Measurements from ENCODE around the gene TAOK1. TPM values are rescaled to one million over a fixed set of nuclear protein-coding genes. Genes with fewer than 3 reads are reported as not detected.

The TAOK1 gene
- polyA plus RNA-seq, 2 of the 4 experiments (the other 2 are of a cell fraction): 18.2 to 46.7 TPM

DNA sequence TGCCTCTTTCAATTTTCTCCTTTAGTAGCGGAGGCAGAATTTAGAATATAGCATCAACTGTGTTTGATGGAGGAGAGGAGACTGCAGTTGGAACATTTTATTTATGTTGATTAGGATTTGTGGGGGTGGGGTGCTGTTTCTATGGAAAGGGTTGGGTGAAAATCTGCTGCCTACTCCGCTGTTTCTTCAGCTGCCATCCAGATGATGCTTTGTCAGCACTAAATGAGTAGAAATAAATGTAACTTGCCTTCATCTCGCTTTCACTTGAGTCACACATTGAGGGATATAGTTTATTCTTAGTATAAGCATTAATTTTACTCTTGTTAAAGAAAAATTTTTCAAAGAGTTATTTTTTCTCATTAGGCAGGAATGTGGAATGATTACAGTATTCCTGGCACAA is 134.5 kb downstream of the TAOK1 start:
- Histone ChIP-seq H3K4me2 (no peak overlapping the region), H3K27ac (no peak overlapping the region), H3K4me1 (peaks cover 7% of the 10 kb centered on the region), H3K9me3 (no peaks in the 10 kb centered on the region), H3K4me3 (no peak overlapping the region)
- TF ChIP-seq MAFK (IDR thresholded peaks at IDR 0.05; ENCODE audit: partially characterized antibody) (peak; percentile 84), JUNB (IDR thresholded peaks at IDR 0.05) (no peak), EP300 (IDR thresholded peaks at IDR 0.05) (no peak), CHD2 (IDR thresholded peaks at IDR 0.05; ENCODE audit: low read length, partially characterized antibody) (no peak), EHMT2 (IDR thresholded peaks at IDR 0.05; ENCODE audit: low read depth) (no peak)
- TF ChIP-seq, protein P1, sequence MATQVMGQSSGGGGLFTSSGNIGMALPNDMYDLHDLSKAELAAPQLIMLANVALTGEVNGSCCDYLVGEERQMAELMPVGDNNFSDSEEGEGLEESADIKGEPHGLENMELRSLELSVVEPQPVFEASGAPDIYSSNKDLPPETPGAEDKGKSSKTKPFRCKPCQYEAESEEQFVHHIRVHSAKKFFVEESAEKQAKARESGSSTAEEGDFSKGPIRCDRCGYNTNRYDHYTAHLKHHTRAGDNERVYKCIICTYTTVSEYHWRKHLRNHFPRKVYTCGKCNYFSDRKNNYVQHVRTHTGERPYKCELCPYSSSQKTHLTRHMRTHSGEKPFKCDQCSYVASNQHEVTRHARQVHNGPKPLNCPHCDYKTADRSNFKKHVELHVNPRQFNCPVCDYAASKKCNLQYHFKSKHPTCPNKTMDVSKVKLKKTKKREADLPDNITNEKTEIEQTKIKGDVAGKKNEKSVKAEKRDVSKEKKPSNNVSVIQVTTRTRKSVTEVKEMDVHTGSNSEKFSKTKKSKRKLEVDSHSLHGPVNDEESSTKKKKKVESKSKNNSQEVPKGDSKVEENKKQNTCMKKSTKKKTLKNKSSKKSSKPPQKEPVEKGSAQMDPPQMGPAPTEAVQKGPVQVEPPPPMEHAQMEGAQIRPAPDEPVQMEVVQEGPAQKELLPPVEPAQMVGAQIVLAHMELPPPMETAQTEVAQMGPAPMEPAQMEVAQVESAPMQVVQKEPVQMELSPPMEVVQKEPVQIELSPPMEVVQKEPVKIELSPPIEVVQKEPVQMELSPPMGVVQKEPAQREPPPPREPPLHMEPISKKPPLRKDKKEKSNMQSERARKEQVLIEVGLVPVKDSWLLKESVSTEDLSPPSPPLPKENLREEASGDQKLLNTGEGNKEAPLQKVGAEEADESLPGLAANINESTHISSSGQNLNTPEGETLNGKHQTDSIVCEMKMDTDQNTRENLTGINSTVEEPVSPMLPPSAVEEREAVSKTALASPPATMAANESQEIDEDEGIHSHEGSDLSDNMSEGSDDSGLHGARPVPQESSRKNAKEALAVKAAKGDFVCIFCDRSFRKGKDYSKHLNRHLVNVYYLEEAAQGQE (IDR thresholded peaks at IDR 0.05): no peak
- ChIA-PET CTCF (interaction anchor here (0.6 to 3.4 kb wide), 4 partner anchors 12 to 154 kb away, joined by 4 to 35 read pairs (median 18); no protein-coding TSS in a partner anchor), POLR2A (no interaction called here)
- no peak for FAIRE-seq
- DNase-seq (ENCODE audit: low read depth in 1 of 2, low spot score in 1 of 2): no peak
- no peak for ATAC-seq
- 90% methylated on average over 3 of the region's 3 CpGs for WGBS (ENCODE audit: missing lambda C conversion rate)

DNA sequence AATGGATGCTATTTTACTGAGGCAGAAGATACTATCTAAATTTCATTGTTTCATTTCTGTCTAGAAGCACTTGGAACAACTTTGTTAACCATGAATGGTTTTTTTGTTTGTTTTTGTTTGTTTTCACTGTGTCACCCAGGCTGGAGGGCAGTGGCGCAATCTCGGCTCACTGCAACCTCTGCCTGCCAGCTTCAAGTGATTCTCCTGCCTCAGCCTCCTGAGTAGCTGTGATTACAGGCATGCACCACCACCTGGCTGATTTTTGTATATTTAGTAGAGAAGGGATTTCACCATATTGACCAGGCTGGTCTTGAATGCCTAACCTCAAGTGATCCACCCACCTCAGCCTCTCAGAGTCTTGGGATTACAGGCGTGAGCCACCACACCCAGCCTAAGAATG is 136.2 kb downstream of the TAOK1 start:
- CTCF ChIA-PET: interaction anchor here (0.6 to 2.9 kb wide), 3 partner anchors 10 to 1230 kb away, joined by 3 to 19 read pairs (median 11); no protein-coding TSS in a partner anchor
- Histone ChIP-seq H3K4me2 (peak overlapping the region; percentile 23; the same call in 1 of the 3 replicates), H3K27ac (no peak overlapping the region; a peak in 1 of 6 replicates), H3K9me3 (no peaks in the 10 kb centered on the region), H3K4me1 (peaks cover 7% of the 10 kb centered on the region), H3K4me3 (no peak overlapping the region)
- POLR2A ChIA-PET: no interaction called here
- no peak for TF ChIP-seq POLR2AphosphoS2 (conservative IDR thresholded peaks at IDR 0.05; ENCODE audit: low read length)
- TF ChIP-seq EHF (CRISPR knock-in tag; IDR thresholded peaks at IDR 0.05): no peak
- no peak for TF ChIP-seq TP53 (CRISPR knock-in tag; IDR thresholded peaks at IDR 0.05)
- no peak for TF ChIP-seq ZC3H11A (IDR thresholded peaks at IDR 0.05)
- no peak for TF ChIP-seq FOSB (CRISPR knock-in tag; IDR thresholded peaks at IDR 0.05)
- TF ChIP-seq HOXB5 (CRISPR knock-in tag; IDR thresholded peaks at IDR 0.05): no peak
- TF ChIP-seq CEBPB (IDR thresholded peaks at IDR 0.05): peak; percentile 64 to 90
- DNase-seq (ENCODE audit: low read depth in 1 of 2, low spot score in 1 of 2): peak in 1 of 2 experiments; percentile 52
- FAIRE-seq: no peak
- ATAC-seq: peak in 1 of 2 experiments; percentile 72; a peak in 3 of 6 replicates
- WGBS (ENCODE audit: missing lambda C conversion rate): 73% methylated on average over 3 of the region's 3 CpGs

DNA sequence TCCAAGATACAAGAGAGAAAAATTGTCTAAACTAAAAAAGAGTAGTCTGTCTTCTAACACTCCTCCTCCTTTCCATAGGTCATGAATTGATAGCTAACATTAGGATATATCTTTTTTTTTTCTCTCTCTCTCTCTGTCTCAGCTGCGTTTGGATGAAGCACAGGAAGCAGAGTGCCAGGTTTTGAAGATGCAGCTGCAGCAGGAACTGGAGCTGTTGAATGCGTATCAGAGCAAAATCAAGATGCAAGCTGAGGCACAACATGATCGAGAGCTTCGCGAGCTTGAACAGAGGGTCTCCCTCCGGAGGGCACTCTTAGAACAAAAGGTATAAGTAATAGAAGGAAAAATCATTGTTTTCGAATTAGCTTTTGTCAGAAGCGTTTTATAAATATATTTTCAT is 143.8 kb downstream of the TAOK1 start:
- H3K9me3 ChIP-seq: no peaks in the 10 kb centered on the region
- H3K27ac ChIP-seq: no peak overlapping the region
- H3K4me2 ChIP-seq: no peak overlapping the region
- no peak for ATAC-seq
- ChIA-PET POLR2A (no interaction called here), CTCF (interaction anchor here (0.7 to 7.7 kb wide), 11 partner anchors 9 to 410 kb away, joined by 3 to 137 read pairs (median 5); partner anchors contain the start of gene ABHD15)
- no peak overlapping the region for H3K4me3 ChIP-seq
- H3K4me1 ChIP-seq: no peaks in the 10 kb centered on the region
- 92% methylated on average over 8 of the region's 8 CpGs for WGBS (ENCODE audit: missing lambda C conversion rate)
- TF ChIP-seq ZSCAN20 (CRISPR knock-in tag; IDR thresholded peaks at IDR 0.05) (no peak), MYC (IDR thresholded peaks at IDR 0.05; ENCODE audit: borderline replicate concordance, low read length) (no peak), RAD21 (conservative IDR thresholded peaks at IDR 0.05 in 1 of 2, IDR thresholded peaks at IDR 0.05 in 1 of 2) (no peak)
- TF ChIP-seq, protein P2, sequence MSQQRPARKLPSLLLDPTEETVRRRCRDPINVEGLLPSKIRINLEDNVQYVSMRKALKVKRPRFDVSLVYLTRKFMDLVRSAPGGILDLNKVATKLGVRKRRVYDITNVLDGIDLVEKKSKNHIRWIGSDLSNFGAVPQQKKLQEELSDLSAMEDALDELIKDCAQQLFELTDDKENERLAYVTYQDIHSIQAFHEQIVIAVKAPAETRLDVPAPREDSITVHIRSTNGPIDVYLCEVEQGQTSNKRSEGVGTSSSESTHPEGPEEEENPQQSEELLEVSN (IDR thresholded peaks at IDR 0.05; ENCODE audit: borderline replicate concordance, low read depth): no peak
- DNase-seq (ENCODE audit: low read depth in 1 of 2, low spot score in 1 of 2): no peak
- no peak for FAIRE-seq
